GM19328 (cell line): Measurements from ENCODE around the gene SPATA1.
A peak's percentile ranks its signal among the peaks of the same experiment; 100 is the strongest.

Experiments used
- ATAC-seq: cut with Tn5 transposase; IDR thresholded peaks from one replicate; pipeline ENCODE4 v1.9.1; 2021; ENCODE audit warnings: mild to moderate bottlenecking, moderate library complexity; ENCODE audit not compliant: unreplicated experiment

Gene SPATA1, protein sequence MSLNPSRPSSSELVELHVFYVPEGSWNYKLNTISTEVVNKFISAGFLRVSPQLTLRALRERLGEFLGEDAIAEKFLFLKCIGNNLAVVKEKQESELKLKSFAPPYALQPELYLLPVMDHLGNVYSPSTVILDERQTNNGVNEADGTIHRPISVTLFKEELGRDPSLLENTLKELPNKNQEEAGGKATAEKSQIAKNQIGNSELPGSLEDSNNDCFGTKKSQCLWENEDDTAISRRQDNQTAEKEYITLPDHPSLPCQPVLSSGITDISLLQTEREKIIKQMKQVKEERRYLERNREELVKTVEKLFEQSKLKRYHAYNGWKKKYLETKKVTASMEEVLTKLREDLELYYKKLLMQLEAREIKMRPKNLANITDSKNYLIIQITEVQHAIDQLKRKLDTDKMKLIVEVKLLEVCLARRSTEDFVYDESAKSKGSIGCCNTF

DNA sequence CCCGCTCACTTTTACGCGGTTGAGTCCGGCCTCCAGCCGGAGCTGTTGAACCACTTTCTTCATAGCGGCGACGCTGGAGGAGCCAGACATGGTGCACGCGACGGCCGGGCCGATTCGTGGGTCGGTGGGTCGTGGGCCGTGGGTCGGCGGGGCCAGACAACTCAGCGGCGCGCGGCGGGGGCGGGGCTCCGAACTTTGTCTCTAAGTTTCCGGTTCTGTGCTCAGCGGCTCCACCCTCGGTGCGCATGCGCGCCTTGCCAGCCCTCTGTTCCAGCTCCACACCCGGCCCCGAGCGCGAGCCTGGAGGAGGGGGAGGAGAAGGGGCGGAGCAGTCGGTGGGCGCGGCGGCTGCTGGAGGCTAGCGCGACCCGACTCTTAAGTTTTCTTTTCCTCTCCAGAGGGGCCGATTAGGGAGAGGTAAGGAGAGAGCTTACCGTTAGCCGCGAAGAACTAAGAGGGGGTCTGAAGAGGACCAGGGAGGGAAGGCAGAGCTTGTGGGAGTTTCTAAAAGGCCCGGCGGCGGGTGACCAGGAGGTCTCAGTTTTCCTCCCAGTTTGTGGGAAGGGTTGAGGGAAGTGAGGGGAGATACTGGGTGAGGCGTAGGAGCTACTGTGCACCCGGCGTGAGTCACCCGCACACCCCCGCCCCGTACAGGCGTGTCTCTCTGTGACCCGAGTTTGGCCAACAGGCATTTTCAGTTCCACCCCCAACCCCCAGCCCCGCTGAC lies at the start of gene SPATA1, which contains the start of gene GNG5:
Gene SPATA1, plus strand, starts transcription at position 385 of the 727 bp plus-strand sequence. CDS start 9,974 bp downstream, outside the sequence.
Gene GNG5, minus strand, starts transcription at position 580 of the 727 bp plus-strand sequence. Its CDS starts 490 bp downstream, at position 90.
- peak; percentile 80 for ATAC-seq

DNA sequence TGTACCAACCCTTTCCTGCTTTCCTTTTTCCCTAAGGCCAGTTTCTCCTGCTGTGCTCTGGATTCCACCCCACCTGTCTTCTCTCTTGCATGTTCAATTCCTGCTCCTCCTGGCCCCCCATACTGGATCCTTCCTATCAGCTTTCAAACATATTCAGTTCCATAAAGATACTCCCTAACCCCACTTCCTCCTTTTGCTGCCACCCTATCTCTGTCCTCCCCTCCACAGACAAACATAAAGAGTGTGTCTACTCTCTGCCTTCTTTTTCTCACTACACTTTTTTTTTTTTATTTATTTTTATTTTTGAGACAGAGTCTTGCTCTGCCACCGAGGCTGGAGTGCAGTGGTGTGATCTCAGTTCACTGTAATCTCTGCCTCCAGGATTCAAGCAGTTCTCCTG lies 44.1 kb upstream of the SPATA1 start:
- no peak for ATAC-seq

DNA sequence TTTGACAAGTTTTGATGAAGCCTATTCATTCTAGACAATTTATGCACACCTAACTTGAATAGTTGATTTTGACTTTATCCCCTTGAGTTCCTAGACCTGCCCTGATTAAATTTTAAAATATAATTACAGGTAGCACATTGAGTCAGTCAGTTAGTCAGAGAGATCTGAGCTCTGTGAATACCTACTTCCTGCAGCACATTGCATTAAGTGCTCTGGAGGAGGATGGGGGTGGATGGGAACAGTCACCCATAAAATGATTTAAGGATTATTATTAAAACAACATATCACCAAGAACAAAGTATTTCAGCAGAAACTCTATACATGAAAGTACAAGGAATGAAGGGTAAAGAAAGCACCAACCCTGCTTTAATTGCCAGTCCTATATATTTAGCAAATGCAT lies 38.9 kb upstream of the SPATA1 start:
- ATAC-seq: no peak

DNA sequence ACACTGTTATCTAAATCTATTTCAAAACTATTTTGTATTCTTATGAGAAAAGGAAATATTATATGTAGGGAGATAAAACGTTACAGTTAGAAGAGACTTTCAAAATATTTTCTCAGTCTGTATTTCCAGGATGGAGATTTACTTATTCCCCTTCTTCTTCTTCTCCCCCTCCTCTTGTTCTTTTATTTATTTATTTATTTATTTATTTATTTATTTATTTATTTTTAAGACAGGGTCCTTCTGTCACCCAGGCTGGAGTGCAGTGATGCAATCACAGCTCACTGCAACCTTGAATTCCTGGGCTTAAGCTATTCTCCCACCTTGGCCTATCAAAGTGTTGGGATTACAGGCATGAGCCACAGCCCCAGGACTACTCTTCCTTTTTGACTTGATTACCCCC lies 30.0 kb upstream of the SPATA1 start:
- no peak for ATAC-seq

DNA sequence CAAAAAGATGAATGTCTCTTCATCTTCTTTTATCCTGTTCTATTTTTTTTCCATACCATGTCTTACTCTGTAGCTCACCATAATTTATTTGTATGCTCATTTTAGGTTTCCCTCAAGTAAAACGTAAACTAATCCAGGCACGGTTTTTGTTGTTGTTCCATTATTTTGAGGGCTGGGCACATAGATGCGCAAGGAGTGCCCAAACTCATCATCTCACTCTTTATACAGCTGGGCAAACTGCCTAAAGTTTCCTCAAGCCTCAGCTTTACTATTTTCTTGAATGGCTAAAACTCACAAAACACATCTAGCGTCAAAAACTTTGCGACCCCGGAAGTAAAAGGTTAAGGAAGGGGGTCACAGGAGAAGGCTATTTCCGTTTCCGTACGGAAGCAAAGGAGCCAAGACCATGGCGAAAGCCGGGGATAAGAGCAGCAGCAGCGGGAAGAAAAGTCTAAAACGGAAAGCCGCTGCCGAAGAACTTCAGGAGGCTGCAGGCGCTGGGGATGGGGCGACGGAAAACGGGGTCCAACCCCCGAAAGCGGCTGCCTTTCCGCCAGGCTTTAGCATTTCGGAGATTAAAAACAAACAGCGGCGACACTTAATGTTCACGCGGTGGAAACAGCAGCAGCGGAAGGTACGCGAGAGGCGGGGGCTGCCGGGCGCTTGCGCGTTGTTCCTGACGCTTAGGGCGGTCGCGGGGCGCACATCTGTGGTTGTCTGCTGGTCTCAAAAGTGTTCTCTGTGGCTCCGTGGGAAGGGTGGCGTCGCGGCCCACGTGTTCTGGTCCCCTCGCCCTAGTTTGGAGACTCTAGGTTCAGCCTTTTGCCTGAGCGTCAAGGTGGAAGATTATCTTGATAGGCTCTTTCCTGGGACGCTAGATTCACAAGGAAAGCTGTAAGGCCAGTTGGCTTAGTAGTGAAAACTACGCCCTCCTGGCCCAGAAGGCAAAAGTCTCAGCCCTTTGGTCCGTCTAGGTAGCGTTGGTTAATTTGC lies 27.0 kb upstream of the SPATA1 start, which contains the start of gene RPF1:
Gene RPF1, plus strand, starts transcription at position 391 of the 993 bp plus-strand sequence. Its CDS starts 16 bp downstream, at position 407.
- peak; percentile 97 for ATAC-seq

DNA sequence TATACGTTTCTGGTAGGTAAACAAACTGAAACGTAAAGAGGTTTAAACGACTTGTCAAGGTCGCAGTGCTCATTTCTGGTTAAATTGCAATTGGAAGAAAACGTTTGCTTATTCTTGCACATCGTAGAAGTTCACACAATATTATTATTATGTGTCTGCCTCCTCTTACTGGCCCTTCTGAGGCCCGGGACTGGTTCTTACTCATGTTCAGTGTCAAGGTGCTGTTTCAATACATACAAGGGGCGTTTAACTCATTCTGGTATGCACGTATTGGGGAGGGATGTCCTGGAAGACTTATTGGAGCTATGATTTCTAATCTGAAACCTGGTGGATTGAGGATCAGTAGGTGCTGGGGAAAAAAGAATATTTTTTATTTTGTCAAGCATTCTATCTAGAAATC lies 26.2 kb upstream of the SPATA1 start:
- no peak for ATAC-seq

DNA sequence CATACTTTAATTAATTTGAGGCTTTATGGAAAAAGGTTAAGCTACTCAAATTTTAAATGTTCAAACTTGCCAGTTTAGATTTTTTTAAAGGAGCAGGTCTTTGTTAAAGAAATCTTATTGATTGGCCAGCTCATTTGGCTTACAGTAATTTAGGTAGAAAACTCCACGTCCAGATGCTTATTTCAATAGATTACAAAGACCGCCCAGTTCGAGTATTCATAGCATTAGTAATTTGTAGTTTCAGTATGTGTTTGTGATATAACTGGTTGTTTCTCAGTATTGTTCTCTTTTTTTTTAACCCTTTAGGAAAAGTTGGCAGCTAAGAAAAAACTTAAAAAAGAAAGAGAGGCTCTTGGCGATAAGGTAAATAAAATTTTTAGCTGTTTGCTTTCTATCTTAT lies 25.5 kb upstream of the SPATA1 start:
- no peak for ATAC-seq

DNA sequence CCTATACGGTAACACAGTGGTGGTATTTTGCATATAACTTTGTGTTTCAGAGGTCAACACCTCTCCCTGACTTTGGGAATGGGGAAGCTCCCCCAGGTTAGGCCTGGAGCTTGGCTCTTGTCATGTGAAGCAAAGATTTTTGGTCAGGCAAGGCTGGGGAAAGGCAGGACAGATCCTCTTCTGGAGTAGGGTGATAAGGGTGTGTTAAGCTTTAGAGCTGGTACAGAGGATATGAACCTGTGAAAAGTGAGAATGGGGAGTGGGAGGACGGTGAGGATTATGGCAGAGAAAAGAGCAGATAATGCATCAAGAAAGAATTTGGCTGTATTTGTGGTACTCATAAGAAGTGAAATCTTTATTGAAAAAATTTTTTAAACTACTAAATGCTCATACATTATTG lies 24.9 kb upstream of the SPATA1 start:
- no peak for ATAC-seq

DNA sequence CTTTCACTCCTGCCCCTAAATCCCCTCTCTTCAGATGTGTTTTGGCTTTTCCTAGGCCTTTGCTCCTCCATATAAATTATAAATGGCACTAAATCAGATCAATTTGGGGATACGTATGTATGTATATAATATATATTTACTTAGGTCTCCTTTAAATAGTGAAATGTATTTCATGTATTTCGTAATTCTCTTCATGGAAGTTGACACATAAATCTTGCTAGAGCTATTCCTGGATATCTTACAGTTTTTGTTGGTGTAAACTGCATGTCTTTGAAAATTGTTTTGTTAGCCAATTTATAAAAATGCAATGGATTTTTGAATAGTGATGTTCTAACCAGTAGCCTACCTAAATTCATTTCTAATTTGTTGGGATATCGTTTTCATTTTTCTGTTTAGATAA lies 18.1 kb upstream of the SPATA1 start:
- no peak for ATAC-seq

DNA sequence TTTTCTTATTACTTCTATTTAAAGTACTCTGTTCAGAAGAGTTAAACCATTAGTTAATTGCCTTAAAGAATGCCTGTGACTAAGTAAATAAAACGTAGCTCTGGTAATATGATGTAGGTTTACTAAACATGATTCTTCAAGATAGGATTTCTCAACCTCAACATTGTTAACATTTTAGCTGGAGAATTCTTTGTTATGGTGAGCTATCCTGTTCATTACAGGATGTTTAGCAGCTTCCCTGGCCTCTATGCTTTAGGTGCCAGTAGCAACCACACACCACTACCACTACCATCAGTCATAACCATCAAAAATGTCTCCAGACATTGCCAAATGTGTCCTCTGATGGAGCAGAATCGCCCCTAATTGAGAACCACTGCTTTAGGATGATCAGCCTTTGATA lies 16.4 kb upstream of the SPATA1 start:
- ATAC-seq: no peak

DNA sequence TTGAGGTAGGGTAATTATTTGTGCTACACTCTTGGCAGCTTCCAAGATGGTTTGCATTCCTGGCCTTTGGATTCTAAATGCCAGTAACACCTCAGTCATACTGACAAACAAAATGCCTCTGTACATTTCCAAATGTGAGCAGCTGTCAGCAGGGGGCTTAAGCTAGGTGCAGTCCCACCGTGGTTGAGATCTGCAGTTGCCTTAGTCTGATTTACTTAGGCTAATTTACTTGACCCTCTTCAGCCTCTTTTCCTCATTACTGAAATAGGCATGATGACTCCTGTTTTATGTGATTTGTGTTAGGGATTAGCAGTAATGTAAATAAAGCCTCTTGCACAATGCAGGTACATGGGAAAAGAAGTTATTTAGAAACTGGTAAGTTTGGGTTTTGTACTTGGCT lies 13.5 kb upstream of the SPATA1 start:
- ATAC-seq: no peak

DNA sequence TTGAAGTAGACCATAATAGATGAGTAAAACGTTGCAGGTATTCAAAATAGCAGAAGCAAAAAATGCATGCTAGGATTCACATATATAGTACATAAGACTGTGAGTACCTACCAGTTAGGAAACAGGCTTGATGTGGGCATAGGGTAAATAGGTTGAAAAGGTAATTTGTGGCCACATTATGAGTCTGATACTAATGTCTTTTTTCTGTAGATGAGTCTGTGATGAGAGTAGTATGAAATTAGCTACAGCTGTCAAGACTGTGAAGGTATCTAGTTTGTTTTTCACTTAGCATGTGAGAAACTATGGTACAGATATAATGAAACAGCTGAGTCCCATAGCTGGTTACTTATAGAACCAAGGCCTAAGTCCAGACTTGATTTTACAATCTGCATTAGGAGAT lies 12.4 kb upstream of the SPATA1 start:
- ATAC-seq: no peak

DNA sequence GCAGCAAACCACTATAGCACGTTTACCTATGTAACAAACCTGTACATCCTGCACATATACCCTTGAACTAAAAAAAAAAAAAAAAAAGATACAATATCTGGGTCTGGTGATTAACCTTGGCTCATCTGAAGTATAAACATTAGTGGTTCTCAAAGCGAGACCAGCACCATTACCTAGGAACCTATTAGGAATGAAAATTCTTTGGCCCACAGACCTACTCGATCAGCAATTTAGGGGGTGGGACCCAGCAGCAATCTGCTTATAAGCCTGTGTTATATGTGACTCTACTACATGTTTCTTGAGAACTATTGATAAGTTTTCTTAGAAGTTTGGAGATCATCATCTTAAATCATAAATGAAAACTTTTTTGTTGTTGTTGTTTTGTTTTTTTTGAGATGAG lies 9.7 kb upstream of the SPATA1 start:
- no peak for ATAC-seq

DNA sequence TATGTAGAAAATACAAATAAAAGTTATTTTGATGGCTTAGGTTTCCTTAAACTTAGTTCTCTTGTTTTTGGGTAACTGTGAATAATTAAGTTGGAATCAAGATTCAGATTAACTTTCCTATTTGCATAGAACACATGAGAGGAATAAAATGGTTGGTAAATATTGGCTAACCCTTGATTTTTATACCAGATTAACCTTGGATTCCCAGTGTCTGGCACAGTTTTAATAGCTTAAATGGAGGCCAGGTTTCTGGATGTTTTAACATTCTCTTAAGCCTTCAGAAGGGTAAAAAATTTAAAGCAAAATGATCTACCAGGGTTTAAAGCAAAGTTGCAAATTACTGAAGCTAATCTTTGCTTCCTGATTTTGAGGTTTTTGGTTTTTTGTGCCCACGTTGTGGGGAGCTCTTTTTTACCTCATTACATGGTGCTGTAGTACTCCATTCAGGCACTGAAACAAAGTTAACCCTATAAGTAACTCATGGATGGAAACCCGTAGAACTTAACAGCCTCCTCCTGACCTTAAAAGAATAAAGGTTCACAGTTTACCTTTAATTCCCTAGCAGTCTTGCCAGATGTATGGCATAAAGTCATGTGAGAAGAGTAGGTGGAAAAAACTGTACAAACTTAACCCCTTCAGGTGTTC lies 8.4 kb upstream of the SPATA1 start:
- ATAC-seq: no peak

DNA sequence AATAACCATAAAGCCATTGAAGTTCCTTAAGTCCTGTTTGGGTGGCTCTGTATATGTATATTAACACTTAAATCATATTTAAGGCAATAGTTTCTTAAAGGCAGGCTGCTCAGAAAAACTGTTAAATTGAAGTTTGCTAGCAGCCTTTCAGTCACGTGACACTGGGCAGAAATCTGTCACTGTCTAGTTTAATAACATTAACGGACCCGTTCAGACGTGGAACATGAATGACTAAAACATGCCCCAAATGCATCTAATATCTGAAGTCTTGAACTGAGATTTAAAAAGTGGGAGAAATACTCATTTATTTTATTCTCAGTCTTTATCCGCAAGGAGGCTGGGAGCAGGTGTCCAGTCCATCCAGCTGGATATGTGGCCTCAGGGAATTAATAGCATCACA lies 3.3 kb upstream of the SPATA1 start:
- no peak for ATAC-seq

DNA sequence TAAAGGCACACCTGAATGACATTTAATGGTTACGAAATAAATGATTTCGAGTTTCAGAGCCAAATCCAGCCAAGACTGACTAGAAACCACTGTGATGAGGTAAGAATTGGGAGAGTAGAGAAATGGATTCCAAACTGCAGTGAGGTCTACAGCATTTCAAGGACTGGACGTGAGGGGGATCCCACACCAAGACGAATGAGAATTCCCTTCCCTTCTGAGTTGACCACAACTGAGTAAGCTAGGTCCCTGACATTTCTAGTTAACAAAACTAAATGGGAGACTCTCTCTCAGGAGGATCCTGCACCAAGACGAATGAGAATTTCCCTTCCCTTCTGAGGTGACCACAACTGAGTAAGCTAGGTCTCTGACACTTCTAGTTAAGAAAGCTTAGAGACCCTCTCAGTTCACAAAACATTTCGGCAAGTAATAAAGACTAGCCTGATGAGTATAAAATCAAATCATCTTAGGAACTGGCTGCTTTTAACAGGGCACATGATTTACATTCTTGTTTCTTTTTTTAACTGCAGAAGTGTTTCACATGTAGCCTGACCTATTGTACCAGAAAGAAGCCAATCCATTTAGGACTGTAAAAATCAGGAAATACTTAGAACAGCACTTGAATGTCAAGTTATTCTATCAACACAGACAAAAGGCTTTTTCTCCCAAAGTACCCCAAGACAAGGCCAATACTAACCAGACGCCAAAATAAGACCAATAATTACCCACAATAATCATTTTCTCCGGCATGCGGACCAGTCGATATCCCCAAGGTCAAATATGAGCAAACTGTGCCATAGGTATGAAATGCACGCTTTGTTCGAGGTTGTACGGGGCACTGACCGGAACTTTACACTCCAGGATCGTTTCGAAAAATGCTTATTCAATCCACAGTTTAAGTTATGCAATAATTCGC lies 1.4 kb upstream of the SPATA1 start:
- ATAC-seq: no peak

DNA sequence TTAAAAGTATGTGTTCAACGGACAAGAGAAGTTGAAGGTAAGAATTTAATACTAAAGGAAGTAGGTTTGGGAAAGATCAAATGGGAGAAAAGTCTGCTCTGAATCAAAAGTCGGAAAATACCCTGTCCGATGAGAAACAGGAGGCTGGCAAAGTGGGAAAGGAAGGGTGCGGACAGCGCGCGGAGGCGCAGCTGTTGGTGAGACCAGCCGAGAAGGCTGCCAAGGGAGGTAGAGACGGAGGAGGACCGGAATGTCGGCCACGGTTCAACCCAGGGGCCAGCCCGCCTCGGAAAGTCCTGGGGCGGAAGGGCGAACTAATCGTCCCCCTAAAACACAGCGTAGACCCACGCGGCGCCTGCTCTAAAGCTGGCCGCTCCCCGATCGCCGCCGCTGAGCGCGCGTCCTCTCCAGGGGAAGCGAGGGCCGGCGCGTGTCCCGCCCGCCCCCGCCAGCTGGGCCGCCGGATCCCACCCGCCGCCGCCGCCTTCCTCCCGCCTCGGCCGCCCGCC lies 639 bp upstream of the SPATA1 start:
- peak; percentile 29 for ATAC-seq

DNA sequence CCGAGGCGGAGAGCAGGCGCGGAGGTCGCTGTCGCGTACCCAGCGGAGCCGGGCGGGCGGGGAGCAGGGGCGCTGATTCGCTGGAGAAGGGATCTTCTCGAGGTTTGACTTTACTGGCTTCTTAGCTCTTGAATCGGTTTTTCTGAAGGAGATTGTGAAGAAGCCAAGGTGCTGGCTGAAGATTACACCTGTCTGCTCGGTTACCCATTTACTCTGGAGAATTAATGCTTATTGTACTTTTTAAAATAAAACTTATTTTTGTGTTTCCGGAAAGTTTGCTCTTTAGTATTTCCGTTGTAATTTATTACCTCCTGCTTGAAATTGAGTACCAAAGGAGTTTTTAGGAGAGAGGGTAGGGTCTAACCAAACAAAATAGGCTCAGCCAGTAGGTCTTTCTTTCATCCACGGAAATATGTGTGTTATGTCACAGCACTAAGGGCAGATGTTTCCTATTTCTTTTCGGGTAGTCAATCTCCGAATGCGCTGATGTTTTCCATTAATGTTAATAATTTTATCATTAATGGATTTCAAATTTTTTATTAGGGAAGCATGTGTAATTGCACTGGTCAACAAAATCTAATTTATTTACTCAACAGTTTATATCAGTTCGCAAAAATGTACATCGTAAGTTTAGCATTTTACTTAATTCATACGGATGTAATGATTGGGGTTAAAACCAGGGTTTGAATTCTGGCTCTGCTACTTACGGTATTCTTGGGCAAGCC lies 705 bp downstream of the SPATA1 start:
- no peak for ATAC-seq
